CD4-positive, alpha-beta T cell (primary cell): ENCODE data around the gene EPHA4. TPM values are rescaled to one million over a fixed set of nuclear protein-coding genes. Genes with fewer than 3 reads are reported as not detected.

ENCODE experiments used
- ATAC-seq: fragments of 200-7000 bp; cut with Tn5 transposase; one replicate; pipeline ENCODE4 v1.10.0; 2022; ENCODE audit warnings: mild to moderate bottlenecking; ENCODE audit not compliant: poor library complexity
- CTCF ChIA-PET: fragments of 350-600 bp; sonication (Branson Sonifier 250); formaldehyde crosslinking; loops from one replicate; lab custom pipeline; 2021; ENCODE audit warnings: antibody characterized with exemption, inconsistent platforms; lab: Charles Lee
- POLR2A ChIA-PET: fragments of 350-600 bp; sonication (Branson Sonifier 250); formaldehyde crosslinking; loops from one replicate; lab custom pipeline; 2021; ENCODE audit warnings: antibody characterized with exemption, inconsistent platforms; lab: Charles Lee
- DNase-seq, 14 experiments: peaks; one replicate each; pipeline ENCODE4 v3.0.0-alpha.2; 2013 to 2020; ENCODE audit warnings: mixed read lengths in 2 of 14
- H3K27ac ChIP-seq, 2 donors: one replicate each; pipeline versions ENCODE4 v1.5.1 to v1.7.0; 2013; ENCODE audit warnings: low read length in 2 of 2, low read depth in 1 of 2, mild to moderate bottlenecking in 1 of 2
- H3K27me3 ChIP-seq, 2 experiments: 1 replicate in 1 of 2; 2 replicates in 1 of 2; pipeline versions ENCODE4 v1.6.1 to v1.7.0; 2013; ENCODE audit warnings: low read length in 2 of 2, control low read depth in 1 of 2, mild to moderate bottlenecking in 1 of 2, moderate library complexity in 1 of 2; ENCODE audit not compliant: insufficient read depth in 2 of 2, control insufficient read depth in 1 of 2
- H3K36me3 ChIP-seq: one replicate; pipeline ENCODE4 v1.6.1; 2013; ENCODE audit warnings: low read length, control low read depth; ENCODE audit not compliant: insufficient read depth
- H3K4me1 ChIP-seq: one replicate; pipeline ENCODE4 v1.6.1; 2013; ENCODE audit warnings: low read length, control low read depth; ENCODE audit not compliant: insufficient read depth
- H3K4me3 ChIP-seq: one replicate; pipeline ENCODE4 v1.5.1; 2013; ENCODE audit warnings: mild to moderate bottlenecking, low read length, moderate library complexity
- H3K9me3 ChIP-seq, 2 experiments: 1 replicate in 1 of 2; 2 replicates in 1 of 2; pipeline versions ENCODE4 v1.6.1 to v1.7.0; 2013; ENCODE audit warnings: low read length in 2 of 2, mild to moderate bottlenecking in 2 of 2, control low read depth in 1 of 2, moderate library complexity in 1 of 2; ENCODE audit not compliant: control insufficient read depth in 1 of 2, insufficient read depth in 1 of 2
- H3K27ac Mint-ChIP-seq: one replicate; pipeline ENCODE4 v1.8.0; 2020; ENCODE audit warnings: mixed read lengths
- H3K27me3 Mint-ChIP-seq: one replicate; pipeline ENCODE4 v1.8.0; 2021; ENCODE audit warnings: mixed read lengths
- H3K36me3 Mint-ChIP-seq: one replicate; pipeline ENCODE4 v1.8.0; 2021; ENCODE audit warnings: low read depth, mixed read lengths
- H3K4me1 Mint-ChIP-seq: one replicate; pipeline ENCODE4 v1.8.0; 2021; ENCODE audit warnings: low read depth, mixed read lengths
- H3K4me3 Mint-ChIP-seq: one replicate; pipeline ENCODE4 v1.8.0; 2020; ENCODE audit warnings: mild to moderate bottlenecking, mixed read lengths
- H3K9me3 Mint-ChIP-seq: one replicate; pipeline ENCODE4 v1.8.0; 2020; ENCODE audit warnings: mixed read lengths
- CTCF ChIP-seq: fragments of 200-600 bp; IDR thresholded peaks from one replicate; pipeline ENCODE4 v1.8.0; 2022; ENCODE audit warnings: antibody characterized with exemption, mild to moderate bottlenecking
- intact Hi-C, 2 experiments: fragments of 100-400 bp; cut with DNase I in 1 of 2; cut with micrococcal nuclease in 1 of 2; formaldehyde crosslinking; loops; one replicate each; pipeline versions ENCODE4 v1.15.1 to v1.9.0; 2023 to 2025; cut with DNase I, micrococcal nuclease
- total RNA-seq, 174 experiments: library from RNA in 2 of 174; stranded (reverse) in 2 of 174; gene quantifications; one replicate each; pipeline ENCODE4 v1.2.3 and lab custom pipeline; 2021 to 2026

Gene EPHA4
- total RNA-seq, 2 experiments from 2014 or later: 85.7 to 86.5 TPM

- Mint-ChIP-seq H3K4me1 (peaks cover 62% of the 10 kb centered on the region), H3K9me3 (no peaks in the 10 kb centered on the region), H3K27me3 (peaks cover 28% of the 10 kb centered on the region), H3K27ac (peak overlapping the region; percentile 78), H3K36me3 (peaks cover 39% of the 10 kb centered on the region), H3K4me3 (peak overlapping the region; percentile 92)
- Histone ChIP-seq H3K27me3 (peaks cover 8 to 35% of the 10 kb centered on the region in 2 experiments), H3K4me3 (peak overlapping the region; percentile 84), H3K36me3 (no peaks in the 10 kb centered on the region), H3K4me1 (peaks cover 47% of the 10 kb centered on the region), H3K27ac (no peak overlapping the region), H3K9me3 (no peaks in the 10 kb centered on the region)
- intact Hi-C loops: loop anchor here (2.0 to 10.0 kb wide), 6 partner anchors 16 to 1833 kb away; no protein-coding TSS in a partner anchor
- peak; percentile 19 for TF ChIP-seq CTCF
- CTCF ChIA-PET: no interaction called here
- DNase-seq: peak in 11 of 14 experiments; percentile 7 to 52 (median 17)
- no peak for ATAC-seq
- POLR2A ChIA-PET: no interaction called here
Observed at GRCh38 chr2:221570321-221570935, 1.7 kb downstream of the EPHA4 start.

- TF ChIP-seq CTCF: no peak
- Histone ChIP-seq H3K27ac (no peak overlapping the region), H3K4me1 (peaks cover 47% of the 10 kb centered on the region), H3K27me3 (peaks cover 8 to 30% of the 10 kb centered on the region in 2 experiments), H3K9me3 (no peaks in the 10 kb centered on the region), H3K4me3 (peak overlapping the region; percentile 84), H3K36me3 (no peaks in the 10 kb centered on the region)
- Mint-ChIP-seq H3K4me1 (peaks cover 67% of the 10 kb centered on the region), H3K4me3 (peak overlapping the region; percentile 92), H3K27me3 (peaks cover 22% of the 10 kb centered on the region), H3K36me3 (peaks cover 40% of the 10 kb centered on the region), H3K9me3 (no peaks in the 10 kb centered on the region), H3K27ac (peak overlapping the region; percentile 78)
- DNase-seq (no peak), ATAC-seq (no peak)
- intact Hi-C loops: loop anchor here (2.0 to 10.0 kb wide), 7 partner anchors 15 to 1833 kb away; no protein-coding TSS in a partner anchor
- POLR2A ChIA-PET: interaction anchor here (1.3 kb wide), 1 partner anchor 52 kb away, joined by 5 read pairs; no protein-coding TSS in a partner anchor
- CTCF ChIA-PET: no interaction called here
Observed at GRCh38 chr2:221569871-221570270, 2.2 kb downstream of the EPHA4 start.

GRCh38 chr2:221569425-221569845 lies 2.7 kb downstream of the EPHA4 start:
- POLR2A ChIA-PET: interaction anchor here (1.3 kb wide), 1 partner anchor 51 kb away, joined by 5 read pairs; no protein-coding TSS in a partner anchor
- DNase-seq (peak in 1 of 14 experiments; percentile 19), ATAC-seq (no peak)
- H3K27me3 Mint-ChIP-seq: peaks cover 18% of the 10 kb centered on the region
- intact Hi-C loops: loop anchor here in 1 of 2 experiments (5.0 kb wide), 1 partner anchor 37 kb away; no protein-coding TSS in a partner anchor
- no peak for TF ChIP-seq CTCF
- peaks cover 45% of the 10 kb centered on the region for H3K36me3 Mint-ChIP-seq
- no peaks in the 10 kb centered on the region for H3K36me3 ChIP-seq
- CTCF ChIA-PET: no interaction called here
- peaks cover 6 to 26% of the 10 kb centered on the region in 2 experiments for H3K27me3 ChIP-seq
- H3K27ac ChIP-seq: no peak overlapping the region
- peak overlapping the region; percentile 86 for H3K4me3 Mint-ChIP-seq
- H3K4me1 Mint-ChIP-seq: peaks cover 72% of the 10 kb centered on the region
- H3K4me3 ChIP-seq: no peak overlapping the region
- peak overlapping the region; percentile 18 for H3K27ac Mint-ChIP-seq
- H3K4me1 ChIP-seq: peaks cover 47% of the 10 kb centered on the region
- no peaks in the 10 kb centered on the region for H3K9me3 Mint-ChIP-seq
- H3K9me3 ChIP-seq: no peaks in the 10 kb centered on the region
